DMS53 treated with DMSO at 0.1 percent for 48 hours (cell line): ENCODE data around the gene PHF21A.
A peak's percentile ranks its signal among the peaks of the same experiment; 100 is the strongest.
"Not testable (repeated sequence)": the region's sequence is repeated elsewhere in the genome, so short reads cannot be mapped to it uniquely, and the experiment has no call there.

ENCODE experiments used
- DNase-seq: peaks from one replicate; lab custom pipeline; 2025; ENCODE audit not compliant: unreplicated experiment; lab: John Stamatoyannopoulos, UW

The PHF21A gene

DNA sequence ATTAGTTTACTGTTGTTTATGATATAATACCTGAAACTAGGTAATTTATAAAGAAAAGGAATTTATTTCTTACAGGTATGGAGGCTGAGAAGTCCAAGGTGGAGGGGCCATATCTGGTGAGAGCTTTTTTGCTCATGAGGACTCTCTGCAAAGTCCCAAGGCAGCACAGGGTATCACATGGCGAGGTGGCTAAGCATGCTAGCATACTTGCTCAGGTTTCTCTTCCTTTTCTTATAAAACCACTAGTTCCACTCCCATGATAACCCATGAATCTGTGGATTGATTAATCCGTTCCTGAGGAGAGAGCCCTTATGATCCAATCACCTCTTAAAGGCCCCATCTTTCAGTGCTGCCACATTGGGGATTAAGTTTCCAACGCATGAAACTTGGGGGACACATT lies 82.7 kb downstream of the PHF21A start:
- no peak for DNase-seq

GRCh38 chr11:46036969-46037368 lies 84.3 kb downstream of the PHF21A start:
- no peak for DNase-seq

- no peak for DNase-seq
Measured at GRCh38 chr11:46036009-46036408, 85.2 kb downstream of the PHF21A start.

DNA sequence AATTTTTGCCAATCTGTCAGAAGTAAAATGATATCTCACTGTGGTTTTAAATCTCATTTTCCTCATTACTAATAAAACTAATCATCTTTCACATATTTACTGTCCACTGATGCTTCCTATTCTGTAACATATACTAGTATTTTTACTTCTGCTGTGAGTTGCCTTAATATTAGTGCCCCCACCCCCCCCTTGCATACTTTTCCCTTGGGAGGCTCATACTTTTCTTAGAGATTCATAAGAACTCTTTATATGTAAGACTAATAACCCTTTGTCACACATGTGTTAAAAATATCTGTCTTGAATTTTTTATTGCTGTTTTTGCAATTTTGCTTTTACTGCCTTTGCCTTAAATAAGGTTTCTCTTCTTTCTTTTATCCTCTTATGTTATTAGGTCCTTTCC lies 87.2 kb downstream of the PHF21A start:
- DNase-seq: no peak

DNA sequence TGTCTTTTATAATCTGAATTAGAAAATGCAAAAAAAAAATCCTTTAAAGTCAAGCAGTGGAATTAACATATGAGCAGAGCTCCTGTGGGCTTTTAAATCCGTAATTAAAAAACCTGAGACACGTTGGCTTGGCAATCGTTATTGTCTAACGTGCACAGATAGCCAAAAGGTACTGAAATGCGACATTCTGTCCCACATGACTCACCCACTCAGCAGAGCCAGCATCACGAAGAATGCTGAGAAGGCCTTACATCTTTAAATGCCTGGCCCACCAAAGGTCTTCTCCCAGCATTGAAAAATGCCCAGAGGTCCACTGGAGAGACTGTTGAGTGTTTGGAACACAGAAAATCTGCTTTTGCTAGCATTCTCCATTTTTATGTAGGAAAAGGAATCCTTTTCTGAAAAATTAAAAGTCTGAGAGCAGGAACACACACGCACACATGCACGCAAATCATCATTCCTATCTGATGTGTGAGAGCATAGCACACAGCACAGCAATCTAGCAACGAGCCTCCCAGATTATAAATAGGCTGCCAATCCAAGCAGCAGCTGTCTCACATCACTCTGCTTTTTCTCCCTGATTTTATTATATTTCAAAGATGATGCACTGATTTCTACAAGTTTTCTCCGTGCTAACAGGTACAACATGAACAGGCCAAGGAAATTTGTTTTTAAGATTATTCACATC lies 94.5 kb downstream of the PHF21A start:
- no peak for DNase-seq

GRCh38 chr11:46020084-46020599 lies 101.1 kb downstream of the PHF21A start:
- no peak for DNase-seq

DNA sequence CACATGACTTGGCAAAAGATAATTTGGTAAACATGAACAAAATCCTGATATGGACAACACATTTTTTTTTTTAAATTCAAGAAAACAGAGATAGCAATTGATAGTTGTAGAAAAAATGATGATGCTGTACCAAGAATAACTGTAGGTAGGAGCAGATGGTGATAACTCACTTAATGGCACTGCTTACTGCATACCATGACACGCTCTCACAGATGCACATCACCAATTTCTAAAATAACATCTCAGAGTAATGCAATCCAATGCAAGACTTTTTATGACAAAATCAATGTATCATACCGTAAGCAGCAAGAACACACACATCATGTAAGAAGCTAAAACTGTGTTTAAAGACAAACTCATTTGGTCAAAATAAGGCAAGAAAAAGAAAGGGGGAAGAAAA lies 102.6 kb downstream of the PHF21A start:
- no peak for DNase-seq

- no peak for DNase-seq
Measured at GRCh38 chr11:46017341-46017740, 103.9 kb downstream of the PHF21A start.

GRCh38 chr11:46015941-46016340 lies 105.3 kb downstream of the PHF21A start:
- no peak for DNase-seq

- not testable (repeated sequence) for DNase-seq
Measured at GRCh38 chr11:46014168-46014567, 107.1 kb downstream of the PHF21A start.

GRCh38 chr11:46012185-46012584 lies 109.1 kb downstream of the PHF21A start:
- DNase-seq: no peak

DNA sequence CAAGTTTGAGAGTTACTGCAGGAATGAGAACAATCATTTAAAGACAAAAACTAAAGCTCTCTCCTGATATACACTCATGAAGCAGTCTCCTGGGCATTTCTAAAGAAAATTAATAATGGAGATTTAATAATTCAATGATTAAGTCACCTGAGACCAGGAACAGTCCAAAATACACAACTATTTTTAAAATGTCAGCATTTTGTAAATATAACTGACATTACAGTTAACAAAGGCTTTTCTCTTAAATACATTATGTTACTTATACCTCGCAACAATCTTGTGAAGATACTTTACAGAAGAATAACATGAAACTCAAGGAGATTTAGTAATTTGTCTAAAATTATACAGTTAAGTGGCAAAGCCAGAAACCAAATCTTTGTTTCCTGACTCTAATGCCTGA lies 111.2 kb downstream of the PHF21A start:
- DNase-seq: no peak

GRCh38 chr11:46009647-46010046 lies 111.6 kb downstream of the PHF21A start:
- no peak for DNase-seq

DNA sequence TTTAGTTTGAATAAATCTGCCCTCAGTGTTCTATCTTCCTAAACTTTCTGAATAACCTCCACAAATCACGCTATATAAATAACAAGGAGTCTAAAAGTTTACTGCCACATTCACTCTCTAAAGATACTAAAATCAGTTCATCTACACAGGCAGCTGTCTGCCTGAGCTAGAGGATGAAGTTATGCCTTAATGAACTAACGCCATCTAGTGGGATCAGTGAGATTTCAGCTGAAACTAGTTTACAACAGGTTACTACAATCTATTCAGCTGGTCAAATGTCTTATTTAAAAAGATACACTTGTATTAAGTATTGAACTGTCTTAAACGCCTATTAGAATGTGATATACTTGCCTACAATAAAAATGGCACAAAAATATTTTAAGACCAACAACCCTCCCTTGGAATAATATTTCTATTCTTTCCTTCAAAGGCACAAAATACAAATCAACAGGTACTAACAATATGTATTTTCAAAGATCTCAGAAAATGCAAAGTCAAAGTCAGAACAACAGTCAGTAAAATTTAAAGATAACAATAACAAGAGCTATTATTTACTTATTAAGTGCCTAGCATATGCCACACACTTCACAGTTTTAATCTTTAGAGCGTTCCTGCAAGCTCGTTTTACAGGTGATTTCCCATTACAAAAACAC lies 114.7 kb downstream of the PHF21A start:
- peak; percentile 28 for DNase-seq

- no peak for DNase-seq
Measured at GRCh38 chr11:46003572-46003971, 117.7 kb downstream of the PHF21A start.

GRCh38 chr11:46002189-46002588 lies 119.1 kb downstream of the PHF21A start:
- DNase-seq: no peak

DNA sequence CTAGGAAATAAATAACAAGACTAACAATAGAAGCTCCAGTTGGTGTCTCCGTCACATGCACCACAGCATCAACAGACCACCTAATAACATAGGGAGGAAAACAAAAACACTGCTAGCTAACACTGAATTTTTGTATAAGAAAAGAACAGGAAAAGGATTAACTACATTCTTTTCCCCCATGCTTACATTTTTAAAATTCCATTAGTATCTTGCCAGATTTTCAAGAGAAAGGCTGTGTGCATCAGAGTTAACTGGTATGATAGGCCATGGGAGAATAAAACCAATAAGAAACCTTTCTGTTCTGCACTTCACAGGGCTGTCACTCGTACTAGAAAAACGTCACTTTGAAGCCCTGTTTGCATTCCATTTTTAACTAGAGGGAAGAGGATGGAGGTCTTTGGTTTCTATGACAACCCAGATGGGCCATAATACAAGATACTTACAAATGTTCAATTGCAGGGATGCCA lies 119.8 kb downstream of the PHF21A start:
- no peak for DNase-seq

DNA sequence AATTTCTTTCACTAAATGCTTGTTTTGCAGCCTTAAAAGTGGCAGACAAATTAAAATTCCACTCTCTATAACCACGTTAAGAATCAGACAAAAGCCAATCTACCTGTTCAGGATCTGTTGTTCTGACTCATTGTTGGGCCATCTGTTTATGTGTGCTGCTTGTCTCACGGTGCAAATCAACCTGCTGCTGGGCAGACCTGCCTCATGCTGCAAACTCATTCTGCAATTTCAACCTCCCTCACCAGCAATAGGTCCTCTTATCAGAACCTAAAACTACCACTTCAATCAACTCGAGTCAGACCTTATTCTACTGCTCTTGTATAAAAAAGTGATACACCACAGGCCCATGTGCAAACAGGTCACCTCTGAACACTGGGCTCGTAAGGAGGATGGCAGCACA lies 123.7 kb downstream of the PHF21A start:
- no peak for DNase-seq

DNA sequence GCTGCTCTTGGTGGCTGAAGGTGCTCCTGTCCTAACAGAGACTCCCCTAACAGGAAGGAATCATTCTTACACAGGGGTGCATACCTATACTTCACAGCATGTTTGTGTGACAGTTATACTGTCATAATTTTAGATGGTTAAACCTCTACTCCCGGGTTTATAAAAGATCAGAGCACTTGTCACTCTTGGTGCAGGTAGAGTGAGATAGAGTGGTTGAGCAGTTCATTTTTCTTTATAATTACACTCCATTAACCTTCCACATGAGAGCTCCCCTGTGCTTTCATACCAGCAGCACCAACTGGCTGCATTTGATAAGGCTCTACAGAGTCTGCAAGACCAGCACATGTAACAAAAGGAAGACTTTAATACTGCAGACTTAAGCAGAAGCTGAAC lies 125.9 kb downstream of the PHF21A start:
- no peak for DNase-seq

GRCh38 chr11:45994371-45995341 lies 126.6 kb downstream of the PHF21A start:
- DNase-seq: no peak

DNA sequence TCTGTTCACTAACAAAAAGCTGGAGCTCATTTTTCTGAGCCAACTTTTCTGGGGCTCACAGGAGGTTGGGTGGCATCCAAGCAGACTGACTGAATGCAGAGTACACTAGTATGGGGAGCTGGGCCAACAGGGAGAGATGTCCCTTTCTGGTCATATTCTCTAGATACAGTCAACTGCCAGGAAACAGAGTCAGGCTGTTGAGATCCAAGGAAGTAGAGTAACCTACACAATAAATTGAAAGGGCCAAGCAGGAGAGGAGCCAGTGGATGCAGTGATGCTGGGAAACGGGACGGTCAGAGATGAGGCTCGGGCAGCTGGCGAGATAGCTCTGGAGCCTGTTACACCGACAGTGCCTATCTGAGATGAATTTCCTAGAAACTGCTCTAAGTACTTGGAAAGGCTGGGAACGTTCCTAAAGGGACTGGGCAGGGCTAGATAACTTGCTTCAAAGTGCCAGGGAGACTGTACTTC lies 127.7 kb downstream of the PHF21A start:
- DNase-seq: no peak
